Left renal pelvis (tissue), 4 donors: ENCODE measurements around the gene EML1. TPM values are rescaled to one million over a fixed set of nuclear protein-coding genes. Genes with fewer than 3 reads are reported as not detected.

Source experiments
- DNase-seq, 4 donors: peaks; one replicate each; pipeline ENCODE4 v3.0.0-alpha.2; 2013; ENCODE audit warnings: low read depth in 4 of 4, low spot score in 3 of 4
- polyA plus RNA-seq, 4 donors: library from polyadenylated mRNA; unstranded; fragments of 120-200 nt; gene quantifications; one replicate each; pipeline ENCODE4 v1.2.1, GENCODE V29; 2013; ENCODE audit not compliant: insufficient read length in 4 of 4

EML1 gene
- polyA plus RNA-seq, 4 donors, result 30.3 to 47.0 (median 39.7) TPM

DNA sequence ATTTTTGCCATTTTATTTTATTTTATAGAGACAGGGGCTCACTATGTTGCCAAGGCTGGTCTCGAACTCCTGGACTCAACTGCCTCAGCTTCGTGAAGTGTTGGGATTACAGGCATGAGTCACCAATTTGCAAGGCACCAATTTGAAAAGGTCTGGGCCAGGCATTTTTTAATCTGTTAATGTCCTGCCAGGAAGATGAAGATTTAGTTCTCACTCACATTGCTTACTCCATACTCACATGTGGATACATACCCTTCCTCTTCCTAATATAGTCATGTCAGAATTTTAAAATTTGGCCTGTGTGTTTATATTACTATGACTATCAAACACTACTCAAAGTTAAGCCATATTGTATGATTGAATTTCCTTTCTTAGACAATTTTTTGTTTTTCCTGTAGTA, 15.3 kb upstream of the EML1 start:
- DNase-seq, result no peak

DNA sequence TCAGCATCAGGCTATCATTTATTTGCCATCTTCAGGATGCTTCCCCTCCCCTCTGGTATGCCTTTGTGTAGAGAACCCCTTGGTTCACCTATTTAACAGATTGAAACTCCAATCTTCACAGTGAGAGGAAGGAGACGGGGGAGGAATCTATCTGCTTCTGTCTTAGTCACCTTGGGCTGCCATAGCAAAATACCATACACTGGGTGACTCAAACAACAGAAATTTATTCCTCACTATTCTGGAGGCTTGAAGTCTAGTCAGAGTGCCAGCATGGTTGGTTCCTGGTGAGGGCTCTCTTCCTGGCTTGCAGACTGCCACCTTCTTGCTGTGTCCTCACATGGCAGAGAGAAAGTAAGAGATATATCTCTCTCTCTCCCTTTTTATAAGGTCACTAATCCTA, 13.5 kb upstream of the EML1 start:
- no peak for DNase-seq

DNA sequence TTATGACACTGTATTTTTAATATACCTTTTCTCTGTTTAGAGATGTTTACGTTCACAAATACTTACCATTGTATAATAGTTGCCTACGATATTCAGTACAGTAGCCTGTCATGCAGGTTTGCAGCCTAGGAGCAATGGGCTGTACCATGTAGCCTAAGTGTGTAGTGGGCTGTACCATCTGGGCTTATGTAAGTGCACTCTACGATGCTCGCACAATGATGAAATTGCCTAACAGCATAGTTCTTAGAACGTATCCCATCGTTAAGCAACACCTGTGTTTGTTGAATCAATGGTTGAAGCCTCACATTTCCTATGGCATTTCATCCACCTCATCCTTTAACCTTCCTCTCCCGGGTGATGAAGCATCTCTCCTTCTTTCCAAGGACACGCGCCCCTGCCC, 12.5 kb upstream of the EML1 start:
- DNase-seq, result no peak

DNA sequence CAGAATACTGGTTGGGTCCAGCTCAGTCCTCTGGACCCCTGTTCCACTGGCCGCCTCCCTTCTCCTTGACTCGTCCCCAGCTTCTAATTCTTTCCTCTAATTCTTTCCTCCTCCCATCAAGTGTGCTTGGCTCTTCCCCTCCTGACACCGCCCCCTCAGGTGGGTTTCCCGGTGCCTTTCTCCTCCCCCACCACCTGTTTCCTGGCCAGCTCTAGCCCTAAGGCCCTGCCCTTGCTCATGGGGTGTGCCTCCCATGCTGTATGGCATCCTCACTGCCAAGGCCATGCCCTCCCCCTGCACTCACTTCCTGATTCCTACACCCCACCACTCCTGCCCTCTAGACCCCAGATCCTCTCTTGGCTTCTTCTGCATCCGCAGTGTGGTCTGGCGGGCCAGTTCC, 12.1 kb upstream of the EML1 start:
- no peak for DNase-seq

DNA sequence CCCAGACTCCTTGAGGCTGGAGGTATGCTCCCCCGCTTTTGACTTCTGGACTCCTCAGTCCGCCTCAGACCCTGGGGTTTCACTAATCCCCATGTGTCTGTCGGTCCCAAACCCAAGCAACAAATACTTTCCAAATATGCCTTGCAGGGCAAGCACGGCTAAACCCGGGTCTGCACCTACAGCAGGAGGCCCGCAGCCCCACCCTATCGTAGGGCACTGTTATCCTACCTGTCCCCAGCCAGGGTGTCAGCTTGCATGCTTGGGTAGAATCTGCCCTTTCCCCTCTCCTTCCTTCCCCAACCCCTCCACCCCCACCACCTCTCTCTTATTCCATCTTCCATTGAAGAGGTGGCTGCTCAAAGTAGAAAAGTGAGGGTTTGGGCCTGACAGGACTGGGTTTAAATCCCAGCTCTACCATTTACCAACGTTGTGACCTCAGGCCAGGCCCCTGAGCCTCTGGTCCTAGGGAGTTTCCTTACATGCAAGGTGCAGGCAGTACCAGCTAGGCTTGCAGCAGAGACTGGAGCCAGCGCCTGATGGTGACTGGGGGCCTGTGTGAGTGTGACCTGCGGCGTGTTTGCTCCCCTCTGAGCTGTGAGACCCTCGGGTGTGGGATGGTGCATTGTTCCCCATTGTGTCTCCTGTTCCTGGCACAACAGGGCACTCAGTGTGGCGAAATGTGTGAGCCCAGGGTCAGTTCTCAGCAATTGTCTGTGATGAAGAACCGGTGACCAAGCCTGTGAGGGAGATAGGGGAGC, 11.2 kb upstream of the EML1 start:
- no peak for DNase-seq

DNA sequence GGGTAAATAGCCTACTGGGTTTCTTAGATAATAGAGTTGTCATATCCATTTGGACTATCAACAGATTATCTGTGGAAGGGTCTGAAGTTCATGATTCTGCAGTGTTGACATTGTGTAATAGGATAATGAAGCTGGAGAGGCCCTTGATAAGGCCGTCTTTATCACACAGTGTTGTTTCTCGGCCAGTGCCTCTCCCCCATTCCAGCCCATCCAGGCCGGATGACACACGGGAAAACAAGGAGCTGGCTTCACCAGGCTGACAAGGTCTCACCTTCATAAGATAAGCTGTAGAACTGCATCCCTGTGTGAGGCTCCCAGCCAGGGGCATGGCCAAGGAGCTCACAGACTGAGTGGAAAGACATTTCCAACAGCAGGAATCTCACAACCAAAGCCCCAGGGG, 8.7 kb upstream of the EML1 start:
- DNase-seq, result no peak

DNA sequence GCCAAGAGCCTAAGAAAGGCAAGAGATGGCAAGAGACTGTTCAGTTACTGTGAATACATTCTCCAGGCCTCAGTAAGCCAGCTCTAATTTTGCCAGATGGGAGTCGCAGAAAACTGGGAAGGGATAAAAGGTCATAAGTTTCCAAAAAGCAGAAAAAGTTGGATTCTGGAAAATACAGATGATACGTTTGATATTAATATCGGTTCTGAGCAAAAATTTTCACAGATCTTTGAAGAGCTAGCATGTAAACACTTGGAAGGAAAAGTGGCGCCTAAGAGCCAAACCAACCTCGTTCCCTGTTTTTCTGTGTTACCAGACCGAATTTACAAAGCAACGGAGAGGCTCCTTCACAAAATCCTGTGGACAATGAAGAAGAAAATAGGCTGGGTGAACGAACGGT, 7.8 kb upstream of the EML1 start:
- no peak for DNase-seq

DNA sequence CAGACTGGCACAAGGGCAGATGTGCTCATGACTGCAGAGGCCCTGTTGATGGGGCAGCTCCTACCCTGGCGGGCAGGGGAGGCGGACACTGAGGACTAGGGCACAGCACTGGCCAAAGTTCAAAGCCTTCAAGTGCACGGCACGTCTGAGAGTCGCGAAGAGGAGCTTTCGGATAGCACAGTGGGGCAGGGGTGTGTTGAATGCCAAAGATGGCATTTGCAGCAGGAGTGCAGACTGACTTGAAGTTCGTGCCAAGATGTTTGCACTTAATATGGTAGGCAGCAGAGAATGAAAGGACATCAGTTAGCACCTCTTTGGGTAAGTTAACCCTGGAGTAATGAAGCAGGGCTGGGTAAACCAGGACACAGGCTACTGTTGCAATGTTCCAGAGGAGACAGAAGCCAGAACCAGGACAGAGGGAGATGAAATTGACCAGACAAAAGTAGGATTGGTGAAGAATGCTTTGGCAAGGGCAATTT, 6.7 kb upstream of the EML1 start:
- DNase-seq, result no peak

DNA sequence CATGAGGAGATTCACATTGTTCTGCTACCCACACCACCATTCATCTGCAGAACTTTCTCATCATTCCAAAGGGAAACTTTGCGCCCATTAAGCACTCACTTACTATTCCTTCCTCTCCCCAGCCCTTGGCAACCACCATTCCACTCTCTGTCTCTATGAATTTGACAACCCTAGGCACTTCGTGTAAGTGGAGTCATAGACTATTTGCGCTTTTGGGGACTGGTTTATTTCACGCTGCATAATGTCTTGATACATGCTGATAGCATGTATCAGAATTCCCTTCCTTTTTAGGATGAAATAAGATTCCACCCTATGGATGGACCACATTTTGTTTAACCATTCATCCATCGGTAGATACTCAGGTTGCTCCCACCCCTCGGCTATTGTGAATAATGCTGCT, 4.5 kb upstream of the EML1 start:
- DNase-seq, result no peak

DNA sequence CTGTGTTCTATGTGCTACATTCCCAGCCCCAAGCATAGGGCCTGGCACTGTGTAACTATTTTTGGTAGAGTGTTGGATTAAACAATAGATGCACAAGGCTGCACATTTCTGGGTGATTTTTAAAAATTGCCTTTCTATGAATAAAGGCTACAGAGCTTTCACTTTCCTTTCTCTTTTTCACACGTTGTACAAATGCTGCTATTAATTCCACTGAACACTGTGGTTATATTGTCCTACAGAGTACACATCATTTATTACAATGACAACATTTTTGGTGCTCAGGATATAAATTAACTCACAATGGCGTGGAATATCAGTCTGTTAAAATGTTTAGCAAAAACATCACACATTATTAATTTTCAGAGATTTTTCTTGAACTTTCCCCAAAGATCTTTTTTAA, 3.6 kb upstream of the EML1 start:
- no peak for DNase-seq

DNA sequence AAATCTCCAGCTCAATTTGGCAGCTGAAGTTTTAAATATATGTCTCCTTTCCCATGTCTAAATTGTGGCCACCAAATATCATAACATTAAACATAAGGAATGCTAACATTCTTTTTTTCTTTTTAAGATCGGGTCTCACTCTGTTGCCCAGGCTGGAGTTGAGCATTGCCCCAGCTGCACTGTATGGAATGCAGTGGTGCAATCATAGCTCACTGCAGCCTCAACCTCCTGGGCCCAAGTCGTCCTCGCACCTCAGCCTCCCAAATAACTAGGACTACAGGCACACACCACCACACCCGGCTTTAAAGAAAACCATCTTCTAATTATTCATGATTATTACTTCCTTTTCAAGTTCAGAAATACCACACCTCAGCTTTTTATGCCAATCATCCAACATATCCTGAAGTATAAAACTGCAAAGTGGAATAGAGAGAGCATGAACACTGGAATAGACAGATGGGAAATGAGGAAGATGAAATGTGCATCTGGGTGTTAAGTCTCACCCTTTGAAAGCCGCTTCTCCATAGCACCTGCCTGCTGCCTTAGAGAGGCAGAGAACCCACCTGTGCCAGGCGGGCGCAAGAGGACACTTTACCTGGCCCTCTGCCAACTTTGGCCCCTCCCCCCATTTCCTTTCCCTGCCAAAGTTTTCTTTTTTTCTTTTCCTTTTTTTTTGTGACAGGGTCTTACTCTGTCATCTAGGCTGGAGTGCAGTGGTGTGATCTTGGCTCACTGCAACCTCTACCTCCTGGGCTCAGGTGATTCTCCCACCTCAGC, 2.8 kb upstream of the EML1 start:
- DNase-seq, result no peak

DNA sequence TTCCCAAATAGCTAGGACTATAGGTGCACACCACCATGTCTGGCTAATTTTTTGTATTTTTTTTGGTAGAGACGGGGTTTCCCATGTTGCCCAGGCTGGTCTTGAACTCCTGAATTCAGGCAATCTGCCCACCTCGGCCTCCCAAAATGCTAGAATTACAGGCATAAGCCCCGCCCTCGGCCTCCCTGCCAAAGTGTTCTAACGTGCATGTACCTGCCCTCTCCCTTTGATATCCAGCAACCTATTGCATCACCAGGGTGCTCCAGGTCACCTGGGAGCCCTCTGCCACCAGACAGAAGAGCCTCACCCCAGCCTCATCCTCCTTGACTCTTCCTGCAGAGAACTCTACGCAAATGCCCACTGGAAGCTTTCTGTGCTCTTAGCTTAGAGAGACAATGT, 2.2 kb upstream of the EML1 start:
- DNase-seq, result no peak

DNA sequence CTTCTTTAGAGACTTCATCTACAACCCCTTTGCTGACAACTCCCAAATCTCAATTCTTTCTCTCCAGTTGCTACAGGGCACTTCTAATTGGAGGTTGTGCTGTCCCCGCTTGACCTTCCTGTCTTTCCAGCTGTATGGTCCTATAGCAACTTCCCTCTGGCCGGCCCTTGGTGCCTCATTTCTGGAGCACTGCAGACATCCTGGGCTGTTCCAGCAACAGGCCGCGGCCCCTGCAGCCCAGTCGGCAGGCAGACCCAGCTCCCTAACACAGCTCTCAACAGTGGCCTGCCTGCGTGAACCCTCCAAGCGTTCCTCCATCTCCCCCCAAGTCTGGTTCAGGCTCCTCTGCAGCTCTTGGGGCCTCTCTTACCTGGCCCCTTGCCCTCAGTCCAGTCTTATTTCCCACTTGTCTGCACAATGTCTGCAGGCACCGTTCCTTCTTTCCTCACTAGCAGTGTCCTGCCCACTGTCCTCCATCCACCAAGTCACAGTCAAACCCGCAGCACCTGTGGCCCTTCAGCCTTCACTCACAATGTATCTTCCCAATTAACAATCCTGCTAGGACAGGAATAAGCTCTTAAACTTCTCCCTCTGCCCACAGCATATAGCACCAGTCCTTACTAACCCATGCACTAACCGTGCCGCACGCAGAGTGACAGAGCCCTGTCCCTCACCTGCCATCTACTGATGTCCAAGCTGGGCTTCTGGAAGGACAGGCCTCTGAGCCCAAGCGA, 1.6 kb upstream of the EML1 start:
- DNase-seq, result no peak

DNA sequence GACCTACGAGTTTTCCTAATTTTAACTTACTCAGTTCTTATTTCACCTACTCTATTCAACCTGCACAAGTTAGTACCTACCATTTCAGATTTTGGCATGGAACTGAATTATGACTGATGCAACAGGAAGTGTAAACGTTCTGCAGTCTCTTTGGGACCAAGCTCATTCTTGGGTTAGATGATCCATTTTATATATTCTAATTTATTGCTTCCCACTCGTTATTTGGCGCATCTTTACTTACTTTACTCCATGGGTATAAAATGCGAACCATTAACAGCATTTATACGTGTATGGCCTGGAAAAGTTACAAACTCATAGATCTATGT, 1.0 kb upstream of the EML1 start:
- DNase-seq, result no peak

DNA sequence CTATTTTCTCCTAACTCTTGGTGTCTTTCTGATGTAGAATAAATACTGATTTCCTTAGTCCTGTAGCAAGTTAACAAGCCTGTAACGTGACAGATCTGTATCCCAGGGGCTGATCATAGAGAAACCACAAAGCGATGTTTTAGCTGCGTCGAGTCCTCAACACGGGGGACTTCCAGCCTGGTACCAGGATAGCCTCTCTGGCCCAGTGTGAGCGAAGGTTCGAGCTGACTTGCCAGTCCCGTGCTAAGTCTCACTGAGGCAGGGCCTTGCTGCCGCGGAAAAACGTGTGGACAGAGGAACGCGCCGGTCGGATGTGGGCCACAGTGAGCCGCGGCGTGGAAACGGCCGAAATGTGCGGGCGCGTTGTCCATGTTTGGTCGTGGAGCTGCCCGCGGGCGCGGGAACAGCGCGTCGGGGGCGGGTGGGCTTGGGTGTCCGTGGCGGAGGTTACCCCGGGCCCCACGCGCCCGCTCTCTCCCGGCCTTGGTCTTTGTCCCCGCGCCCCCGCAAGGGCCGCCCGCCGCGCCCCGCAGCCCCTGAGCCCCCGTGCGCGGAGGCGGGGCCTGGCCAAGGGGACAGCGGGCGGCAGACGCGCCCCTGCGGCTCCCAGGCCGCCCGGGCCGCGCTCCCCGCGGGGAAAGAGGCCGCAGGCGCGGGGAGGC, 531 bp upstream of the EML1 start:
- no peak for DNase-seq

DNA sequence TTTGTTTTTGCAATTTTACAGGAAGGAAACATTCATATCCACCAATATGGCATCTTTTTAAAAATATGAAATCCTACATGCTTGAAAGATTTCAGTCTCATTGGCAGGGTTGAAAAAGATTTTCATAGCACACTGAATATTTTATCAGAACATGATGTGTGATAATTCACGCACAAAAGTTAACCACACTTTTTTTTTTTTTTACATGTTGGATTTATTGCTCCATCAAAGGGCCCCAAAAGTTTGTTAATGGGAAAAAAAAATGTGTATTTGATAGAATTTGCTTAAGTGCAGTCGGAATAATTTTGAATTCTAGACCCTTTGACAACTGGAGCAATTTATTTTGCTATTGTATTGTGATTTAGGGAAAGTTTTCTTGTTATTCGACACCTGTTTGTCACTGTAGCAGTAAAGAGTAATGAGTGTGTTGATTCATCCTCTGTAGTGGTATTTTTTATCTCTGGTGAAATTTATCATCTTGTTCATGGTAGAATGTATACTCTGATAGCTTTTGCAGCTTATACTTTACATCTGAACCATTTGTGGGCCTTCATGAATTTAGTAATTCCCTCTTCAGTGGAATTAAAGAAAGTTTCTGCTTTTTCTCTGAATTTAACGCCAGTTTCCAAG, 1.1 kb downstream of the EML1 start:
- DNase-seq, result no peak

DNA sequence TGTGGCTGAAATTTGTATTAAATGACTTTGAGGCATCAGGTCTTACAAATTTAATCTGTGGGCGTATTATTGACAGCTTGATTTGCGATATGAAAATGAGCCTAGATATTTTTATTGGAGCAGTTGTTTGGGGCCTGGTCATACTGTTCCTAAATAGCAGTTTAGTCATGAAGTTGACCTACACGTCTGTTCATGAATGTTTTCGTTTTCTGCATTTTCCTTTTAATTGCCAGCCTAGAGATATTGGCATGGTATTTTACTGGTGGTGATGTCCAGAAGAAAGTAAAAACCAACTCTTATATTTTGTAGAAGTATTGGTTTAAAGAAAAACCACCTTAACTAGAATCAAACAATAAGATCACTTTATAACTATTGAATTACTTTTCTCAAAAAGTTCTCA, 1.8 kb downstream of the EML1 start:
- no peak for DNase-seq

DNA sequence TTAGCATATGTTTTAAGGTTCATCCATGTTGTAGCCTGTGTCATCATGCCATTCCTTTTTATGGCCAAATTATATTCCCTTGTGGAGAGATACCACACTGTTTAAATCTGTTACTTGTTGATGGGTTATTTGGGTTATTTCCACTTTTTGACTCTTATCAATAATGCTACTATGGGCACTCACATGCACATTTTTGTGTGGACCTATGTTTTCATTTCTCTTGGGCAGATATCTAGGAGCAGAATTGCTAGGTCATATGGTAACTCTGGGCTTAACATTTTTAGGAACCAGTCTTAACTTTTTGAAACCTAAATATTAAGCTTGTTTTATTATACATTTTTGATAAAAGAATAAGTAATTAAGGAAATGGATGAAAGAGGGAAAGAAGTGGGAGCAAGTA, 4.0 kb downstream of the EML1 start:
- DNase-seq, result no peak

DNA sequence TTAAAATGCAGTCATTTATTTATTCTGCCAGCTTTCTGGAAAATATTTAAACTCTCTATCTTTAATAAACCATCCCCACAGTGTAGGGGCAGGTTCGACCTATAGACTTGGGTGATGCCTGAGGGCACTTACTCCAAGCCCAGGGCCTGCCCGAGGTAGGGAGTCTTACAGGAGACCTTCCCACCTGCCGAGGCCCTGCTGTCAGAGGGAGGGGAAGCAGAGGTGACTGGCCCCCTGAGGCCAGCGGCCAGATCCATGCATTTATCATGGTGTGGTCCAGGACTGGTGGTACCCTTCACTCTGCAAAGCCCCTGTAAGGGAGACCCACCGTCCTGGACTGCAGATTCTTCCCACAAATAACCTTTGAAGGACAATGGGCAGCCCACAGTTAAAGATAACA, 7.6 kb downstream of the EML1 start:
- DNase-seq, result no peak

DNA sequence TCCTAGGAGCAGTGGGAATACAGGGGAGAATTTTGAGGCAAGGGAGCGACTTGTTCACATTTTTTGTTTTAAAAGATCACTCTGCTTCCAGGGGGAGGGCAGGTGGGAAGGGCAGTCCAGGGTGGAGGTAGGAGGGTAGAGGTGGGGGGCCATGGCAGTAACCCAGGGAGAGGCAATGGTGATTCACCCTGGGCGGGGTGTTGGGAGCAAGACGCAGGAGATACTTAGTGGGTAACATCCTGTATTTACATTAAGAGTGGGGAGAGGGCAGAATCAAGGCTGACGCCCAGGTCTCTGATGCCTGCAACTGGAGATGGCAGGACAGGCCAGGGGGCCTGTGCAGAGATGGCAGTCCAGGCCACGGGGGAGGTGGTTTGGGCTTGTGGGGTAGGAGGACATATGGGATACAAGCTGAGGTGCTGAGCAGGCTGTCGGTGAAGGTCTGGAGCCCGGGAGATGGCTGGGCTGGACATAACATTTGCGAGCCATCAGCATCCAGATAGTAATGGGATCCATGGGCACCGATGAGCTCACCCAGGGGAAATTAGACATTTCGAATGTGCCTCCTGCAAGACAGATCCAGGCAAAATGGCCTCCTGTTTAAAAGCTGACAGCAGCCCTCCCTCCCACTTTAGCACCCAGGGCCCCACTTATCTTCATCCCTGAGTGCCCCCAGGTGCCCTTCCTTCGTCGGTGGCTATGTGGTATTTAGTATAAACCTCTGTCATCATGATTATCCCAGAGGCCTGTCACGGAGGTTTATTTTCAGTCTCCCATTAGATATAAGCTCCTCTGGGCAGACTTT, 9.3 kb downstream of the EML1 start:
- no peak for DNase-seq
